HCT116 (cell line): Measurements from ENCODE around the gene PDP2.

Source experiments
- CEBPB ChIP-seq: IDR thresholded peaks from 2 replicates; pipeline ENCODE4 v1.6.1; 2012; ENCODE audit warnings: low read depth
- CTCF ChIP-seq, 3 experiments: fragments of 200-600 bp in 1 of 3; sonication (generic) in 1 of 3; IDR thresholded peaks in 2 of 3; conservative IDR thresholded peaks in 1 of 3; 2 replicates each; pipeline ENCODE4 v1.5.1; 2012 to 2017; ENCODE audit warnings: low read depth in 2 of 3, low read length in 2 of 3, antibody characterized with exemption in 1 of 3, borderline replicate concordance in 1 of 3, control low read depth in 1 of 3, mild to moderate bottlenecking in 1 of 3, mixed read lengths in 1 of 3, mixed run types in 1 of 3, moderate library complexity in 1 of 3; ENCODE audit not compliant: insufficient read depth in 1 of 3
- EZH2 ChIP-seq: fragments of 200-600 bp; sonication (generic); IDR thresholded peaks from 2 replicates; pipeline ENCODE4 v1.6.1; 2017; ENCODE audit warnings: antibody characterized with exemption, mixed run types
- EZH2phosphoT487 ChIP-seq: fragments of 200-600 bp; IDR thresholded peaks from 2 replicates; pipeline ENCODE4 v1.6.1; 2018; ENCODE audit warnings: antibody characterized with exemption, borderline replicate concordance
- JUND ChIP-seq: IDR thresholded peaks from 2 replicates; pipeline ENCODE4 v1.6.1; 2012
- MAX ChIP-seq: IDR thresholded peaks from 2 replicates; pipeline ENCODE4 v1.6.1; 2012
- POLR2A ChIP-seq: IDR thresholded peaks from 2 replicates; pipeline ENCODE4 v1.7.0; 2011; ENCODE audit warnings: borderline replicate concordance; ENCODE audit not compliant: insufficient read depth, insufficient read length; ENCODE audit errors: extremely low read depth
- POLR2AphosphoS5 ChIP-seq: IDR thresholded peaks from 2 replicates; pipeline ENCODE4 v1.6.1; 2011; ENCODE audit warnings: mild to moderate bottlenecking, low read depth, low read length, moderate library complexity
- RAD21 ChIP-seq: IDR thresholded peaks from 2 replicates; pipeline ENCODE4 v1.6.1; 2012; ENCODE audit warnings: low read depth, mild to moderate bottlenecking
- REST ChIP-seq: IDR thresholded peaks from 2 replicates; pipeline ENCODE4 v1.6.1; 2012; ENCODE audit warnings: low read depth
- SP1 ChIP-seq: IDR thresholded peaks from 2 replicates; pipeline ENCODE4 v1.6.1; 2012; ENCODE audit warnings: low read depth
- YY1 ChIP-seq: IDR thresholded peaks from 2 replicates; pipeline ENCODE4 v1.6.1; 2011; ENCODE audit warnings: low read length, low read depth, moderate library complexity, mild to moderate bottlenecking; ENCODE audit not compliant: insufficient replicate concordance; ENCODE audit errors: extremely low read depth
- ZNF274 ChIP-seq: fragments of 200-500 bp; sonication (Bioruptor generic); IDR thresholded peaks from 2 replicates; pipeline ENCODE4 v1.6.1; 2014; ENCODE audit warnings: mild to moderate bottlenecking, low read depth, low read length, inconsistent platforms

GRCh38 chr16:66905633-66906539, 25.6 kb downstream of the PDP2 start:
- no peak for TF ChIP-seq MAX
- TF ChIP-seq POLR2A, result no peak
- no peak for TF ChIP-seq POLR2AphosphoS5
- TF ChIP-seq CTCF (IDR thresholded peaks at IDR 0.05 in 2 of 3, conservative IDR thresholded peaks at IDR 0.05 in 1 of 3; ENCODE audit: borderline replicate concordance in 1 of 3, insufficient read depth in 1 of 3, low read depth in 2 of 3, low read length in 2 of 3), result no peak
- TF ChIP-seq JUND, result no peak
- no peak for TF ChIP-seq EZH2phosphoT487
- no peak for TF ChIP-seq REST
- TF ChIP-seq RAD21, result no peak
- no peak for TF ChIP-seq YY1
- TF ChIP-seq CEBPB, result no peak
- no peak for TF ChIP-seq SP1
- TF ChIP-seq ZNF274, result no peak
- no peak for TF ChIP-seq EZH2
